Testis (tissue), 3 donors: ENCODE results near the gene LIPK. TPM values are rescaled to one million over a fixed set of nuclear protein-coding genes. Genes with fewer than 3 reads are reported as not detected.

Experiments
- DNase-seq: peaks from one replicate; pipeline ENCODE4 v3.0.0-alpha.2; 2019
- H3K27ac ChIP-seq, 2 donors: fragments of 200-600 bp; sonication (generic); one replicate each; pipeline ENCODE4 v1.5.1; 2019
- H3K27me3 ChIP-seq: fragments of 200-600 bp; sonication (generic); one replicate; pipeline ENCODE4 v1.5.1; 2019
- H3K36me3 ChIP-seq: fragments of 200-600 bp; sonication (generic); one replicate; pipeline ENCODE4 v1.5.1; 2017; ENCODE audit warnings: low read depth; ENCODE audit errors: missing control alignments
- H3K4me1 ChIP-seq: fragments of 200-600 bp; sonication (generic); one replicate; pipeline ENCODE4 v1.5.1; 2019
- H3K4me3 ChIP-seq, 2 donors: fragments of 200-600 bp; sonication (generic); one replicate each; pipeline ENCODE4 v1.5.1; 2017 to 2019
- H3K9me3 ChIP-seq: fragments of 200-600 bp; sonication (generic); one replicate; pipeline ENCODE4 v1.5.1; 2017
- POLR2A ChIP-seq: fragments of 450-650 bp; IDR thresholded peaks from one replicate; pipeline ENCODE4 v1.6.1; 2017; ENCODE audit warnings: antibody characterized with exemption, mild to moderate bottlenecking, moderate library complexity
- WGBS, 2 donors: methylation state at CpG; one replicate each; pipeline ENCODE4 v1.1.5; 2018; 5-methylcytosine and 5-hydroxymethylcytosine counted together
- intact Hi-C: fragments of 100-400 bp; cut with DNase I; formaldehyde crosslinking; loops from one replicate; pipeline ENCODE4 v1.15.1; 2023; ENCODE audit warnings: low total_unique reads
- polyA plus RNA-seq: library from polyadenylated mRNA; stranded (reverse); fragments of 350-450 nt; fragmentation: Illumina TruSeq; extraction: RNeasy Lipid Tissue Mini Kit (QIAGEN cat#74804); gene quantifications from one replicate; pipeline ENCODE4 v1.2.3, GENCODE V29; 2014; ENCODE audit warnings: low read depth, low replicate concordance; ENCODE audit not compliant: insufficient read depth
- total RNA-seq, 2 donors: library from RNA; depleted of rRNA; stranded (reverse); fragments of >200 nt; gene quantifications; one replicate each; pipeline ENCODE4 v1.2.3, GENCODE V29; 2016
- TF ChIP-seq, protein P1 (sequence below), 3 experiments: fragments of 450-650 bp in 2 of 3; fragments of 200-600 bp in 1 of 3; sonication (generic) in 1 of 3; IDR thresholded peaks; one replicate each; pipeline ENCODE4 v1.5.1; 2016 to 2019; ENCODE audit warnings: antibody characterized with exemption in 3 of 3, mild to moderate bottlenecking in 2 of 3, moderate library complexity in 1 of 3

LIPK gene
- total and polyA plus RNA-seq, 3 donors from 2014 or later = not detected

DNA sequence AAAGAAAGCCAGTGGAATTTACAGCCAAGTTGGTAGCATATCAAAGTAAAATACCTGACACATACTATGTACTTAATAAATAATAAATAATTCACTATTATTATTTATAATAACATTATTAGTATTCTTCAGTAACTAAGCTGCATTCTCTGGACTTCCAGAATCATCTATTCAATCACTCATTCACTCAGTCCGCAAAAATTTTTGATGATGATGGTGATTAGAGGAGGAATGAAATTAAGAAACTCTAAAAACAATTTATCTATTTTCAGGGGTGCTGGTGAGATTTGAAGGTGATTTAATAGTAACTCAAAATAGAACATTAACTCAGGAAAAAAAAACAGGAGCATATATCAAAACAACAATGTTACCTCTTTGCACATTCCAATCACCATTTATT, 50.6 kb downstream of the LIPK start:
- WGBS, 2 donors = 0 to 69% methylated on average over 1 of the region's 1 CpG
- no peak for DNase-seq
- no peak overlapping the region for H3K4me3 ChIP-seq
- no peaks in the 10 kb centered on the region for H3K9me3 ChIP-seq
- no peaks in the 10 kb centered on the region for H3K27me3 ChIP-seq
- H3K36me3 ChIP-seq = no peaks in the 10 kb centered on the region
- intact Hi-C loops = no loop called here
- no peak overlapping the region for H3K27ac ChIP-seq
- no peak for TF ChIP-seq POLR2A
- TF ChIP-seq, protein P1, sequence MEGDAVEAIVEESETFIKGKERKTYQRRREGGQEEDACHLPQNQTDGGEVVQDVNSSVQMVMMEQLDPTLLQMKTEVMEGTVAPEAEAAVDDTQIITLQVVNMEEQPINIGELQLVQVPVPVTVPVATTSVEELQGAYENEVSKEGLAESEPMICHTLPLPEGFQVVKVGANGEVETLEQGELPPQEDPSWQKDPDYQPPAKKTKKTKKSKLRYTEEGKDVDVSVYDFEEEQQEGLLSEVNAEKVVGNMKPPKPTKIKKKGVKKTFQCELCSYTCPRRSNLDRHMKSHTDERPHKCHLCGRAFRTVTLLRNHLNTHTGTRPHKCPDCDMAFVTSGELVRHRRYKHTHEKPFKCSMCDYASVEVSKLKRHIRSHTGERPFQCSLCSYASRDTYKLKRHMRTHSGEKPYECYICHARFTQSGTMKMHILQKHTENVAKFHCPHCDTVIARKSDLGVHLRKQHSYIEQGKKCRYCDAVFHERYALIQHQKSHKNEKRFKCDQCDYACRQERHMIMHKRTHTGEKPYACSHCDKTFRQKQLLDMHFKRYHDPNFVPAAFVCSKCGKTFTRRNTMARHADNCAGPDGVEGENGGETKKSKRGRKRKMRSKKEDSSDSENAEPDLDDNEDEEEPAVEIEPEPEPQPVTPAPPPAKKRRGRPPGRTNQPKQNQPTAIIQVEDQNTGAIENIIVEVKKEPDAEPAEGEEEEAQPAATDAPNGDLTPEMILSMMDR (IDR thresholded peaks at IDR 0.05) = no peak
- H3K4me1 ChIP-seq = no peaks in the 10 kb centered on the region

GRCh38 chr10:88759366-88760101, 53.5 kb downstream of the LIPK start, which contains the start of gene LIPN:
Gene LIPN (plus strand): TSS chr10:88760020. CDS start chr10:88761406, 1,386 bp downstream.
- Histone ChIP-seq H3K36me3 (no peaks in the 10 kb centered on the region), H3K9me3 (no peaks in the 10 kb centered on the region), H3K4me1 (no peaks in the 10 kb centered on the region), H3K27ac (no peak within 1 kb of the TSS), H3K27me3 (no peaks in the 10 kb centered on the region), H3K4me3 (no peak within 1 kb of the TSS)
- WGBS, 2 donors = 87 to 91% methylated on average over 7 of the region's 7 CpGs
- TF ChIP-seq POLR2A = no peak
- TF ChIP-seq, protein P1 (IDR thresholded peaks at IDR 0.05) = no peak
- intact Hi-C loops = no loop called here
- DNase-seq = no peak

DNA sequence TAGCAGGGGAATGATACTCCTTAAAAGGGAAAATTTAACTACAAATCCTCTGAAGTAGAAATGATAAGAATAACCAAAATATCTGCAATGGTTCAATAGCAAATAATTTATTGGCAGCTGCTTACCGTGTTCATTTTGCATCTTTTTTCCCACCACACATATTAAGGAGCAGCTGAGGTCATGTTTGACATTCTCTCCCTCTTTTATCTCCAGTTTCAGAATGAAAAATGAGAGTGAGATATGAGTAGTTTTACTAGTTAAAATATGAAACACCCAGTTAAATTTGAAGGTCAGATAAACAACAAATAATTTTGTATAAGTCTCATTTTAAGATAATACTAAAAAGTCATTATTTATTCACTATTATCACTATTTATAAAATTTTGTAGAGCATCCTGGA, 56.9 kb downstream of the LIPK start:
- H3K27me3 ChIP-seq = no peaks in the 10 kb centered on the region
- no peaks in the 10 kb centered on the region for H3K4me1 ChIP-seq
- no peak overlapping the region for H3K4me3 ChIP-seq
- TF ChIP-seq, protein P1 (IDR thresholded peaks at IDR 0.05) = no peak
- TF ChIP-seq POLR2A = no peak
- no peaks in the 10 kb centered on the region for H3K9me3 ChIP-seq
- no peaks in the 10 kb centered on the region for H3K36me3 ChIP-seq
- WGBS, 2 donors = 41 to 61% methylated on average over 1 of the region's 1 CpG
- no peak for DNase-seq
- H3K27ac ChIP-seq = no peak overlapping the region
- intact Hi-C loops = no loop called here

GRCh38 chr10:88763441-88763840, 57.4 kb downstream of the LIPK start:
- Histone ChIP-seq H3K4me1 (no peaks in the 10 kb centered on the region), H3K36me3 (no peaks in the 10 kb centered on the region), H3K27ac (no peak overlapping the region), H3K4me3 (no peak overlapping the region), H3K27me3 (no peaks in the 10 kb centered on the region), H3K9me3 (no peaks in the 10 kb centered on the region)
- WGBS, 2 donors = 30 to 35% methylated on average over 1 of the region's 1 CpG
- no peak for TF ChIP-seq POLR2A
- TF ChIP-seq, protein P1 (IDR thresholded peaks at IDR 0.05) = no peak
- intact Hi-C loops = no loop called here
- DNase-seq = no peak

DNA sequence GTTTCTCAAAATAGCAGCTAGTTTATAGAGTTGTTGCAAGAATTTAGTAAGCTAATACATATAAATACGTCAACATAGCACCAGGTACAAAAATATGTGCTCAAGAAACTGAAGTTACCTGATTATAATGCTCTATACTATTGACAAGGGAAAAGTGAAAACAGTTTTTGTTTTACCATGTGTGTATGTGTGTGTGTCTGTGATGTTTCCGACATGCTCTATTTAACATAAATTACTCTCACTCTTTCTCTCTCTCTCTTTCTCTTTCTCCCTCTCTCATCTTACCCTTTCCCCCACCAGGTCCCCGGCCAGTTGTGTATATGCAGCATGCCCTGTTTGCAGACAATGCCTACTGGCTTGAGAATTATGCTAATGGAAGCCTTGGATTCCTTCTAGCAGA, 58.1 kb downstream of the LIPK start:
- H3K4me1 ChIP-seq = no peaks in the 10 kb centered on the region
- no peaks in the 10 kb centered on the region for H3K27me3 ChIP-seq
- H3K9me3 ChIP-seq = no peaks in the 10 kb centered on the region
- TF ChIP-seq POLR2A = no peak
- TF ChIP-seq, protein P1 (IDR thresholded peaks at IDR 0.05) = no peak
- no peak overlapping the region for H3K27ac ChIP-seq
- H3K4me3 ChIP-seq = no peak overlapping the region
- no peaks in the 10 kb centered on the region for H3K36me3 ChIP-seq
- no peak for DNase-seq
- WGBS, 2 donors = 83 to 91% methylated on average over 3 of the region's 3 CpGs
- intact Hi-C loops = no loop called here
